Measurements from ENCODE around the gene PPP4C. TPM values are rescaled to one million over a fixed set of nuclear protein-coding genes. Genes with fewer than 3 reads are reported as not detected.
A peak's percentile ranks its signal among the peaks of the same experiment; 100 is the strongest.

The PPP4C gene
- total and polyA plus RNA-seq, 2 experiments from 2014 or later: 123 to 236 TPM

- no peak overlapping the region for H3K27ac ChIP-seq
- H3K79me2 ChIP-seq: no peaks in the 10 kb centered on the region
- no peak overlapping the region for H2AFZ ChIP-seq
- no peak for DNase-seq (ENCODE audit: low spot score)
- peaks cover 7% of the 10 kb centered on the region for H3K4me1 ChIP-seq (ENCODE audit: insufficient read depth)
- no peaks in the 10 kb centered on the region for H3K9me2 ChIP-seq (replicated peaks; ENCODE audit: insufficient read depth)
- WGBS (ENCODE audit: low lambda C conversion rate, missing lambda C conversion rate): 21% methylated on average over 11 of the region's 11 CpGs
- H3K9me3 ChIP-seq (ENCODE audit: low read depth): no peaks in the 10 kb centered on the region
- H3K4me2 ChIP-seq: peak overlapping the region; percentile 86
- H4K20me1 ChIP-seq (ENCODE audit: insufficient read depth, poor library complexity, severe bottlenecking): no peaks in the 10 kb centered on the region
- no peak overlapping the region for H3K4me3 ChIP-seq
- no peak for TF ChIP-seq EZH2 (IDR thresholded peaks at IDR 0.05; ENCODE audit: borderline replicate concordance)
- TF ChIP-seq, protein P1, sequence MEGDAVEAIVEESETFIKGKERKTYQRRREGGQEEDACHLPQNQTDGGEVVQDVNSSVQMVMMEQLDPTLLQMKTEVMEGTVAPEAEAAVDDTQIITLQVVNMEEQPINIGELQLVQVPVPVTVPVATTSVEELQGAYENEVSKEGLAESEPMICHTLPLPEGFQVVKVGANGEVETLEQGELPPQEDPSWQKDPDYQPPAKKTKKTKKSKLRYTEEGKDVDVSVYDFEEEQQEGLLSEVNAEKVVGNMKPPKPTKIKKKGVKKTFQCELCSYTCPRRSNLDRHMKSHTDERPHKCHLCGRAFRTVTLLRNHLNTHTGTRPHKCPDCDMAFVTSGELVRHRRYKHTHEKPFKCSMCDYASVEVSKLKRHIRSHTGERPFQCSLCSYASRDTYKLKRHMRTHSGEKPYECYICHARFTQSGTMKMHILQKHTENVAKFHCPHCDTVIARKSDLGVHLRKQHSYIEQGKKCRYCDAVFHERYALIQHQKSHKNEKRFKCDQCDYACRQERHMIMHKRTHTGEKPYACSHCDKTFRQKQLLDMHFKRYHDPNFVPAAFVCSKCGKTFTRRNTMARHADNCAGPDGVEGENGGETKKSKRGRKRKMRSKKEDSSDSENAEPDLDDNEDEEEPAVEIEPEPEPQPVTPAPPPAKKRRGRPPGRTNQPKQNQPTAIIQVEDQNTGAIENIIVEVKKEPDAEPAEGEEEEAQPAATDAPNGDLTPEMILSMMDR (IDR thresholded peaks at IDR 0.05; ENCODE audit: poor library complexity): no peak
- TF ChIP-seq EZH2phosphoT487 (IDR thresholded peaks at IDR 0.05; ENCODE audit: low read depth, severe bottlenecking, unreplicated experiment): no peak
- peaks cover 65% of the 10 kb centered on the region for H3K27me3 ChIP-seq
- no peaks in the 10 kb centered on the region for H3K36me3 ChIP-seq (replicated peaks; ENCODE audit: insufficient read depth, low read depth)
Measured at GRCh38 chr16:30031477-30031918, 44.3 kb upstream of the PPP4C start.

- Histone ChIP-seq H3K79me2 (no peaks in the 10 kb centered on the region), H3K9me3 (ENCODE audit: low read depth) (no peaks in the 10 kb centered on the region), H2AFZ (no peak overlapping the region), H3K4me1 (ENCODE audit: insufficient read depth) (peaks cover 7% of the 10 kb centered on the region), H3K36me3 (replicated peaks; ENCODE audit: insufficient read depth, low read depth) (no peaks in the 10 kb centered on the region), H3K4me2 (no peak overlapping the region), H3K4me3 (no peak overlapping the region), H4K20me1 (ENCODE audit: insufficient read depth, poor library complexity, severe bottlenecking) (no peaks in the 10 kb centered on the region), H3K9me2 (replicated peaks; ENCODE audit: insufficient read depth) (no peaks in the 10 kb centered on the region), H3K27me3 (peaks cover 62% of the 10 kb centered on the region), H3K27ac (no peak overlapping the region)
- TF ChIP-seq EZH2phosphoT487 (IDR thresholded peaks at IDR 0.05; ENCODE audit: low read depth, severe bottlenecking, unreplicated experiment): no peak
- TF ChIP-seq, protein P1 (IDR thresholded peaks at IDR 0.05; ENCODE audit: poor library complexity): peak; percentile 75
- DNase-seq (ENCODE audit: low spot score): peak; percentile 71
- 27% methylated on average over 12 of the region's 12 CpGs for WGBS (ENCODE audit: low lambda C conversion rate, missing lambda C conversion rate)
Measured at GRCh38 chr16:30032083-30032819, 43.5 kb upstream of the PPP4C start.

DNA sequence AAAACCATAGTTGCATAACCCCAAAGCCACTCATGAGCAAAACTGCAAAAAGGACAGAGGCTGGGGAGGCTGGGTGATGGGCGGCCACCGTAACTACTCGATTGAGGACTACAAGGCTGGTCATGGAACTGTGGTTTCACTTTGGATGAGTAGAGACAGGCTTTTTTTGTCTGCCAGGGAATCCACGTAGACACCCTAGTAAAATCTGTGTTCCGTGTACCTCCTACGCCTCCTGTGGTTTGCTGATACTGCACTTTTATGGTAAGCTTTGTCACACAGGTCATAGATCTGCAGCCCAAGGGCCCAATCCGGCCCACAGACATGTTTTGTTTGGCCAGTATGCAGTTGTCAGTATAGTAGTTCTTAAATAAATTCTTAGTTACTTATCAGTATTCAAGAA lies 42.5 kb upstream of the PPP4C start:
- H3K36me3 ChIP-seq (replicated peaks; ENCODE audit: insufficient read depth, low read depth): no peaks in the 10 kb centered on the region
- H3K27ac ChIP-seq: no peak overlapping the region
- no peak overlapping the region for H3K4me3 ChIP-seq
- TF ChIP-seq, protein P1 (IDR thresholded peaks at IDR 0.05; ENCODE audit: poor library complexity): no peak
- TF ChIP-seq EZH2phosphoT487 (IDR thresholded peaks at IDR 0.05; ENCODE audit: low read depth, severe bottlenecking, unreplicated experiment): no peak
- peaks cover 54% of the 10 kb centered on the region for H3K27me3 ChIP-seq
- no peaks in the 10 kb centered on the region for H3K9me2 ChIP-seq (replicated peaks; ENCODE audit: insufficient read depth)
- no peaks in the 10 kb centered on the region for H3K79me2 ChIP-seq
- DNase-seq (ENCODE audit: low spot score): no peak
- WGBS (ENCODE audit: low lambda C conversion rate, missing lambda C conversion rate): 79% methylated on average over 7 of the region's 7 CpGs
- H4K20me1 ChIP-seq (ENCODE audit: insufficient read depth, poor library complexity, severe bottlenecking): no peaks in the 10 kb centered on the region
- H3K4me2 ChIP-seq: no peak overlapping the region
- H3K4me1 ChIP-seq (ENCODE audit: insufficient read depth): peaks cover 7% of the 10 kb centered on the region
- no peak overlapping the region for H2AFZ ChIP-seq
- H3K9me3 ChIP-seq (ENCODE audit: low read depth): no peaks in the 10 kb centered on the region
